SU-DHL-6 (cell line): ENCODE measurements around the gene PKN3.

Source experiments
- EZH2phosphoT487 ChIP-seq: fragments of 200-600 bp; sonication (generic), shearing (Covaris generic); conservative IDR thresholded peaks from 2 replicates; pipeline ENCODE4 v1.6.1; 2018; ENCODE audit warnings: mild to moderate bottlenecking, antibody characterized with exemption, low read length, moderate library complexity, mixed read lengths
- TF ChIP-seq, protein P1 (sequence below): fragments of 200-600 bp; sonication (generic); IDR thresholded peaks from one replicate; pipeline ENCODE4 v1.5.1; 2017; ENCODE audit warnings: antibody characterized with exemption, mild to moderate bottlenecking, low read length, moderate library complexity; ENCODE audit not compliant: insufficient read depth, poor library complexity, severe bottlenecking

DNA sequence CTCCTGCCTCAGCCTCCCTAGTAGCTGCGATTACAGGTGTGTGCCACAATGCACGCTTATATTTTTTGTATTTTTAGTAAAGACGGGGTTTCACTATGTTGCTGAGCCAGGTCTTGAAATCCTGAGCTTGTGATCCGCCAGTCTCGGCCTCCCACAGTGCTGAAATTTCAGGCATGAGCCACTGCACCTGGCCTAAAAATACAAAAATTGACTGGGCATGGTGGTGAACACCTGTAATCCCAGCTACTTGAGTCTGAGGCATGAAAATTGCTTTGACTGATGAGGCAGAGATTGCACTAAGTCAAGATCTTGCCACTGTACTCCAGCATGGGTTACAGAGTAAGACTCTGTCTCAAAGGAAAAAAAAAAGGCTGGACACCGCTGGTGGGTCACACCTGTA, 32.5 kb upstream of the PKN3 start:
- TF ChIP-seq, protein P1, sequence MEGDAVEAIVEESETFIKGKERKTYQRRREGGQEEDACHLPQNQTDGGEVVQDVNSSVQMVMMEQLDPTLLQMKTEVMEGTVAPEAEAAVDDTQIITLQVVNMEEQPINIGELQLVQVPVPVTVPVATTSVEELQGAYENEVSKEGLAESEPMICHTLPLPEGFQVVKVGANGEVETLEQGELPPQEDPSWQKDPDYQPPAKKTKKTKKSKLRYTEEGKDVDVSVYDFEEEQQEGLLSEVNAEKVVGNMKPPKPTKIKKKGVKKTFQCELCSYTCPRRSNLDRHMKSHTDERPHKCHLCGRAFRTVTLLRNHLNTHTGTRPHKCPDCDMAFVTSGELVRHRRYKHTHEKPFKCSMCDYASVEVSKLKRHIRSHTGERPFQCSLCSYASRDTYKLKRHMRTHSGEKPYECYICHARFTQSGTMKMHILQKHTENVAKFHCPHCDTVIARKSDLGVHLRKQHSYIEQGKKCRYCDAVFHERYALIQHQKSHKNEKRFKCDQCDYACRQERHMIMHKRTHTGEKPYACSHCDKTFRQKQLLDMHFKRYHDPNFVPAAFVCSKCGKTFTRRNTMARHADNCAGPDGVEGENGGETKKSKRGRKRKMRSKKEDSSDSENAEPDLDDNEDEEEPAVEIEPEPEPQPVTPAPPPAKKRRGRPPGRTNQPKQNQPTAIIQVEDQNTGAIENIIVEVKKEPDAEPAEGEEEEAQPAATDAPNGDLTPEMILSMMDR, result no peak
- TF ChIP-seq EZH2phosphoT487, result no peak
